ENCODE measurements around the gene BRSK2.

DNA sequence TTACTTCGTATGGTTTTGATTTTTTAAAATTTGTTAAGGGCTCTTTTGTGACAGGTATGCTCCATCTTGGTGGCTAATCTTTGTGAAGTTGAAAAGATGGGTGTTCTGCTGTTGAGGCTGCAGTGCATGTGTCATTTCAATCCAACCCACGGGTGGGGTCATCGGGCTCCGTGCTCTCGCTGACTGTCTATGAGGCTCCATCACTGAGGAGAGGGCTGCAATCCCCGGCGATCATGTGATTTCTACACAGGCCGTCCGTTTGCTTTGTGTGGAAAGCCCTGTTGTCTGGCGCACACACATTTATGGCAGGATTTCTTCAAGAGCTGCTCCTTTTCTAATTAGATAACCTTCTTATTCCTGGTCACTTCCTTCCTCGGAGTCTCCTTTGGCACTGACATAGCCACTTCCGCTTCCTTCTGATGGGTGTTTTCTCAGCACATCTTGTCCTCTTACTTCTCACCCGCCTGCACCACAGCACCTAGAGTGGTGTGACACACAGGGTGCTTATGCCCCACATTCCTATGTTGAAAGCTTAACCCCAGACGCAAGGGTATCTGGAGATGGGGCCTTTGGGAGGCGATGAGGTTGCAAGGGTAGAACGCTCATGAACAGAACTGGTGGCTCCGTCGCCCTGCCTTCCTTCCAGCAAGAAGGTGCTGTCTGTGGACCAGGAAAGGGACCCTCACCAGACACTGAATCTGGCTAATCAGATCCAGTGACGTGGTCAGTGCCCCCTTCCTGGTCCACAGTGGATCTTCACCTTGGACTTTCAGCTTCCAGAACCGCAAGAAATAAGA is 87.4 kb downstream of the BRSK2 start:
- no peak for TF ChIP-seq RARB (CRISPR knock-in tag; IDR thresholded peaks at IDR 0.05)
- TF ChIP-seq, protein P1, sequence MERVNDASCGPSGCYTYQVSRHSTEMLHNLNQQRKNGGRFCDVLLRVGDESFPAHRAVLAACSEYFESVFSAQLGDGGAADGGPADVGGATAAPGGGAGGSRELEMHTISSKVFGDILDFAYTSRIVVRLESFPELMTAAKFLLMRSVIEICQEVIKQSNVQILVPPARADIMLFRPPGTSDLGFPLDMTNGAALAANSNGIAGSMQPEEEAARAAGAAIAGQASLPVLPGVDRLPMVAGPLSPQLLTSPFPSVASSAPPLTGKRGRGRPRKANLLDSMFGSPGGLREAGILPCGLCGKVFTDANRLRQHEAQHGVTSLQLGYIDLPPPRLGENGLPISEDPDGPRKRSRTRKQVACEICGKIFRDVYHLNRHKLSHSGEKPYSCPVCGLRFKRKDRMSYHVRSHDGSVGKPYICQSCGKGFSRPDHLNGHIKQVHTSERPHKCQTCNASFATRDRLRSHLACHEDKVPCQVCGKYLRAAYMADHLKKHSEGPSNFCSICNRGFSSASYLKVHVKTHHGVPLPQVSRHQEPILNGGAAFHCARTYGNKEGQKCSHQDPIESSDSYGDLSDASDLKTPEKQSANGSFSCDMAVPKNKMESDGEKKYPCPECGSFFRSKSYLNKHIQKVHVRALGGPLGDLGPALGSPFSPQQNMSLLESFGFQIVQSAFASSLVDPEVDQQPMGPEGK (CRISPR knock-in tag; IDR thresholded peaks at IDR 0.05; ENCODE audit: borderline replicate concordance), result no peak
- no peak for TF ChIP-seq CSDC2 (CRISPR knock-in tag; IDR thresholded peaks at IDR 0.05)
- TF ChIP-seq ISL1 (CRISPR knock-in tag; IDR thresholded peaks at IDR 0.05), result no peak
- no peak for TF ChIP-seq GLIS3 (CRISPR knock-in tag; IDR thresholded peaks at IDR 0.05)
- TF ChIP-seq ZFP30 (CRISPR knock-in tag; IDR thresholded peaks at IDR 0.05), result no peak
- TF ChIP-seq TCF4 (CRISPR knock-in tag; IDR thresholded peaks at IDR 0.05; ENCODE audit: borderline replicate concordance), result no peak
- no peak for TF ChIP-seq TOX (CRISPR knock-in tag; IDR thresholded peaks at IDR 0.05; ENCODE audit: borderline replicate concordance)
- TF ChIP-seq BACH2 (CRISPR knock-in tag; IDR thresholded peaks at IDR 0.05; ENCODE audit: borderline replicate concordance), result no peak

Data from SK-N-SH treated with all-trans-retinoic acid at 6 μM for 48 hours (cell line).